HepG2 (cell line): Measurements from ENCODE around the gene TMEM258. TPM values are rescaled to one million over a fixed set of nuclear protein-coding genes. Genes with fewer than 3 reads are reported as not detected.
A peak's percentile ranks its signal among the peaks of the same experiment; 100 is the strongest.

Source experiments
- CBX2 ChIP-seq, 2 experiments: fragments of 200-600 bp in 1 of 2; sonication (generic); formaldehyde crosslinking in 1 of 2; IDR thresholded peaks; 2 replicates each; pipeline versions ENCODE4 v1.7.0 to v1.8.1; 2018 to 2022; ENCODE audit warnings: low read depth in 2 of 2, low read length in 1 of 2, mild to moderate bottlenecking in 1 of 2, missing genetic modification reagents in 1 of 2
- DNMT1 ChIP-seq: sonication (generic); formaldehyde crosslinking; IDR thresholded peaks from 2 replicates; pipeline ENCODE4 v1.5.1; 2020; ENCODE audit warnings: mild to moderate bottlenecking, missing genetic modification reagents
- ELF1 ChIP-seq: sonication (generic); formaldehyde crosslinking; IDR thresholded peaks from 2 replicates; pipeline ENCODE4 v1.4.0; 2020; ENCODE audit warnings: missing genetic modification reagents
- ELF3 ChIP-seq: IDR thresholded peaks from 2 replicates; pipeline ENCODE4 v1.6.1; 2016; ENCODE audit warnings: missing genetic modification reagents, missing compliant biosample characterization
- GTF2F1 ChIP-seq: fragments of 150-350 bp; IDR thresholded peaks from 2 replicates; pipeline ENCODE4 v1.6.1; 2014; ENCODE audit warnings: low read length
- HNF1A ChIP-seq, 2 experiments: sonication (generic) in 1 of 2; formaldehyde crosslinking in 1 of 2; IDR thresholded peaks; 2 replicates each; pipeline versions ENCODE4 v1.4.0 to v1.6.1; 2016 to 2020; ENCODE audit warnings: borderline replicate concordance in 1 of 2, low read depth in 1 of 2, mild to moderate bottlenecking in 1 of 2, missing genetic modification reagents in 1 of 2
- JUN ChIP-seq: sonication (generic); formaldehyde crosslinking; IDR thresholded peaks from 2 replicates; pipeline ENCODE4 v1.4.0; 2020; ENCODE audit warnings: mild to moderate bottlenecking, missing genetic modification reagents
- KDM6A ChIP-seq: IDR thresholded peaks from 2 replicates; pipeline ENCODE4 v1.6.1; 2016; ENCODE audit warnings: low read depth
- NCOA1 ChIP-seq: sonication (generic); formaldehyde crosslinking; IDR thresholded peaks from 2 replicates; pipeline ENCODE4 v1.9.0; 2021; ENCODE audit warnings: missing genetic modification reagents
- NCOR1 ChIP-seq: fragments of 200-600 bp; sonication (generic); IDR thresholded peaks from 2 replicates; pipeline ENCODE4 v1.7.0; 2017; ENCODE audit warnings: antibody characterized with exemption, low read length, borderline replicate concordance
- RXRB ChIP-seq: IDR thresholded peaks from 2 replicates; pipeline ENCODE4 v1.6.1; 2016; ENCODE audit warnings: borderline replicate concordance, missing genetic modification reagents, missing compliant biosample characterization
- ZNF317 ChIP-seq: sonication (generic); formaldehyde crosslinking; IDR thresholded peaks from 2 replicates; pipeline ENCODE4 v1.5.0; 2020; ENCODE audit warnings: mild to moderate bottlenecking, missing genetic modification reagents
- ZNF337 ChIP-seq: sonication (generic); formaldehyde crosslinking; IDR thresholded peaks from 2 replicates; pipeline ENCODE4 v1.5.1; 2020; ENCODE audit warnings: missing genetic modification reagents, low read depth, mild to moderate bottlenecking, borderline replicate concordance
- ZNF430 ChIP-seq: sonication (generic); formaldehyde crosslinking; IDR thresholded peaks from 2 replicates; pipeline ENCODE4 v1.9.0; 2021; ENCODE audit warnings: mild to moderate bottlenecking, missing genetic modification reagents
- ZNF704 ChIP-seq: sonication (generic); formaldehyde crosslinking; IDR thresholded peaks from 2 replicates; pipeline ENCODE4 v1.8.1; 2023; ENCODE audit warnings: mild to moderate bottlenecking, inconsistent platforms, moderate library complexity, missing genetic modification reagents, borderline replicate concordance
- polyA plus RNA-seq, 8 experiments: library from polyadenylated mRNA; depleted of rRNA in 3 of 8; stranded (reverse) in 7 of 8; unstranded in 1 of 8; fragments of >200 nt; fragmentation: Illumina TruSeq in 4 of 8; extraction: Trizol in 4 of 8; gene quantifications; 2 replicates each; pipeline versions ENCODE4 v1.2.1 to v1.2.3, GENCODE V29; 2011 to 2016; ENCODE audit warnings: low read depth in 4 of 8, missing spikeins in 1 of 8, mixed read lengths in 1 of 8; ENCODE audit not compliant: insufficient read depth in 1 of 8
- total RNA-seq, 5 experiments: library from RNA; depleted of rRNA; stranded (reverse); fragments of >200 nt; fragmentation: Illumina TruSeq; extraction: Trizol; gene quantifications; 2 replicates each; pipeline ENCODE4 v1.2.3, GENCODE V29; 2016; ENCODE audit warnings: low read depth in 1 of 5
- TF ChIP-seq, protein P1 (sequence below): sonication (generic); formaldehyde crosslinking; IDR thresholded peaks from 2 replicates; pipeline ENCODE4 v1.4.0; 2020; ENCODE audit warnings: missing genetic modification reagents
- TF ChIP-seq, protein P2 (sequence below): sonication (generic); formaldehyde crosslinking; IDR thresholded peaks from 2 replicates; pipeline ENCODE4 v1.4.0; 2020; ENCODE audit warnings: missing genetic modification reagents

The TMEM258 gene
- total and polyA plus RNA-seq, 2 of the 13 experiments (the other 11 are each of a cell fraction or from before 2014, with no cell fraction given): 175 to 424 TPM

DNA sequence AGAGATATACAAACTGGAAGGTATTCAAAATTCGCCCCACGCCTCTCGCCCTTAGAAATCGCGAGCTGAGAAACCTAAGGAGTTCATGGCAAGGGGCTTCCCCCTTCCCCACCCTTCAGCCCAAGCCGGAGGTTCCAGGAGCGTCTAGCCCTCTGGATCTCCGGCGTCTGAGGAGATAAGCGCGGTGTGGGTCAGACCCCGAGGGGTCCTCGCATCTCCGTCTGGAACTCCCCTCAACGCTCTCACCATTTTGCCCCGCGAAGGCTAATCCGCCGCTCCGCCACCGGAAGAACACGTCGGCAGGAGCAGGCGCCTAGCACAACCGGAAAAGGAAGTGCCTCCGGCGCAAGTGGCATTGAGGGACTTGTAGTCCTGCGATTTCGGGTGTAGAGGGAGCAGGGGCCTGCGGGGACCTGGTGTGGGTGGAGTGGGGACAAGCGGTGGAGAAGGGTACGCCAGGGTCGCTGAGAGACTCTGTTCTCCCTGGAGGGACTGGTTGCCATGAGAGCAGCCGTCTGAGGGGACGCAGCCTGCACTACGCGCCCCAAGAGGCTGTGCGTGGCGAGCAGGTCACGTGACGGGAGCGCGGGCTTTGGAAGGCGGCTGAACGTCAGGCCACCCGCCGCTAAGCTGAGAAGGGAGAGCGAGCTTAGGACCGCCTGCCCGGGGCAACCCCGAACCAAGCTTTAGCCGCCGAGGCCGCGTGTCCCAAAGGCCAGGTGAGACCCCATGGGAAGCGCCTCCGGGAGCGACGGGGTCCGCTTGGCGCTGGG is at the start of gene TMEM258, which contains the start of gene FEN1 (continued):
- peak; percentile 94 for TF ChIP-seq NCOA1 (CRISPR knock-in tag)
- TF ChIP-seq GTF2F1: no peak
- TF ChIP-seq RXRB: no peak
- 0 out of 2 replicates have a peak, but pooled peaks have one; percentile 22 for TF ChIP-seq NCOR1
- TF ChIP-seq KDM6A (CRISPR knock-in tag): no peak
- TF ChIP-seq JUN (CRISPR knock-in tag): no peak
- peak; percentile 94; the same call in 1 of the 2 replicates for TF ChIP-seq ZNF704
- TF ChIP-seq CBX2 (IDR thresholded peaks at IDR 0.05; ENCODE audit: low read depth, low read length): no peak
- no peak for TF ChIP-seq CBX2 (CRISPR knock-in tag; IDR thresholded peaks at IDR 0.05; ENCODE audit: low read depth)
- TF ChIP-seq DNMT1 (CRISPR knock-in tag): 0 out of 2 replicates have a peak, but pooled peaks have one; percentile 63
- TF ChIP-seq, protein P1, sequence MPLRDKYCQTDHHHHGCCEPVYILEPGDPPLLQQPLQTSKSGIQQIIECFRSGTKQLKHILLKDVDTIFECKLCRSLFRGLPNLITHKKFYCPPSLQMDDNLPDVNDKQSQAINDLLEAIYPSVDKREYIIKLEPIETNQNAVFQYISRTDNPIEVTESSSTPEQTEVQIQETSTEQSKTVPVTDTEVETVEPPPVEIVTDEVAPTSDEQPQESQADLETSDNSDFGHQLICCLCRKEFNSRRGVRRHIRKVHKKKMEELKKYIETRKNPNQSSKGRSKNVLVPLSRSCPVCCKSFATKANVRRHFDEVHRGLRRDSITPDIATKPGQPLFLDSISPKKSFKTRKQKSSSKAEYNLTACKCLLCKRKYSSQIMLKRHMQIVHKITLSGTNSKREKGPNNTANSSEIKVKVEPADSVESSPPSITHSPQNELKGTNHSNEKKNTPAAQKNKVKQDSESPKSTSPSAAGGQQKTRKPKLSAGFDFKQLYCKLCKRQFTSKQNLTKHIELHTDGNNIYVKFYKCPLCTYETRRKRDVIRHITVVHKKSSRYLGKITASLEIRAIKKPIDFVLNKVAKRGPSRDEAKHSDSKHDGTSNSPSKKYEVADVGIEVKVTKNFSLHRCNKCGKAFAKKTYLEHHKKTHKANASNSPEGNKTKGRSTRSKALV (CRISPR knock-in tag): no peak
- peak; percentile 50; the same call in 1 of the 2 replicates for TF ChIP-seq ZNF317 (CRISPR knock-in tag)
- TF ChIP-seq, protein P2, sequence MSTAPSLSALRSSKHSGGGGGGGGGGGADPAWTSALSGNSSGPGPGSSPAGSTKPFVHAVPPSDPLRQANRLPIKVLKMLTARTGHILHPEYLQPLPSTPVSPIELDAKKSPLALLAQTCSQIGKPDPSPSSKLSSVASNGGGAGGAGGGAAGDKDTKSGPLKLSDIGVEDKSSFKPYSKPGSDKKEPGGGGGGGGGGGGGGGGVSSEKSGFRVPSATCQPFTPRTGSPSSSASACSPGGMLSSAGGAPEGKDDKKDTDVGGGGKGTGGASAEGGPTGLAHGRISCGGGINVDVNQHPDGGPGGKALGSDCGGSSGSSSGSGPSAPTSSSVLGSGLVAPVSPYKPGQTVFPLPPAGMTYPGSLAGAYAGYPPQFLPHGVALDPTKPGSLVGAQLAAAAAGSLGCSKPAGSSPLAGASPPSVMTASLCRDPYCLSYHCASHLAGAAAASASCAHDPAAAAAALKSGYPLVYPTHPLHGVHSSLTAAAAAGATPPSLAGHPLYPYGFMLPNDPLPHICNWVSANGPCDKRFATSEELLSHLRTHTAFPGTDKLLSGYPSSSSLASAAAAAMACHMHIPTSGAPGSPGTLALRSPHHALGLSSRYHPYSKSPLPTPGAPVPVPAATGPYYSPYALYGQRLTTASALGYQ (CRISPR knock-in tag): peak; percentile 56; the same call in 1 of the 2 replicates
- peak; percentile 53; the same call in 1 of the 2 replicates for TF ChIP-seq ZNF430 (CRISPR knock-in tag)
- TF ChIP-seq ELF3 (CRISPR knock-in tag): peak; percentile 60
- TF ChIP-seq ELF1 (CRISPR knock-in tag): peak; percentile 97
- TF ChIP-seq HNF1A (IDR thresholded peaks at IDR 0.05; ENCODE audit: low read depth): no peak
- peak; percentile 37; the same call in 1 of the 2 replicates for TF ChIP-seq HNF1A (CRISPR knock-in tag; IDR thresholded peaks at IDR 0.05; ENCODE audit: borderline replicate concordance)
- no peak for TF ChIP-seq ZNF337 (CRISPR knock-in tag)
